Activated naive CD4-positive, alpha-beta T cell treated with anti-CD3 and anti-CD28 coated beads for 36 hours (primary cell): ENCODE results near the gene UBE2O. TPM values are rescaled to one million over a fixed set of nuclear protein-coding genes. Genes with fewer than 3 reads are reported as not detected.
A peak's percentile ranks its signal among the peaks of the same experiment; 100 is the strongest.

Experiments used
- CTCF ChIA-PET: fragments of 350-600 bp; sonication (Branson Sonifier 250); formaldehyde crosslinking; loops from one replicate; lab custom pipeline; 2021; ENCODE audit warnings: antibody characterized with exemption; lab: Charles Lee
- DNase-seq: peaks from one replicate; pipeline ENCODE4 v3.0.0-alpha.2; 2020
- H3K27ac Mint-ChIP-seq: one replicate; pipeline ENCODE4 v1.8.0; 2021; ENCODE audit warnings: mild to moderate bottlenecking, mixed read lengths
- H3K27me3 Mint-ChIP-seq: one replicate; pipeline ENCODE4 v1.8.0; 2021; ENCODE audit warnings: low read depth, mixed read lengths
- H3K36me3 Mint-ChIP-seq: one replicate; pipeline ENCODE4 v1.8.0; 2021; ENCODE audit warnings: low read depth, mixed read lengths
- H3K4me1 Mint-ChIP-seq: one replicate; pipeline ENCODE4 v1.8.0; 2021; ENCODE audit warnings: low read depth, mixed read lengths
- H3K4me3 Mint-ChIP-seq: one replicate; pipeline ENCODE4 v1.8.0; 2021; ENCODE audit warnings: mild to moderate bottlenecking, moderate library complexity, mixed read lengths
- H3K9me3 Mint-ChIP-seq: one replicate; pipeline ENCODE4 v1.8.0; 2021; ENCODE audit warnings: mixed read lengths
- intact Hi-C: fragments of 100-400 bp; cut with micrococcal nuclease; formaldehyde crosslinking; loops from one replicate; pipeline ENCODE4 v1.15.1; 2023
- total RNA-seq, 2 experiments: library from RNA; stranded (reverse); gene quantifications; one replicate each; pipeline ENCODE4 v1.2.3, GENCODE V29; 2021

Gene UBE2O
- total RNA-seq, 2 experiments from 2014 or later, result 18.8 TPM

GRCh38 chr17:76495663-76496400 is 42.9 kb upstream of the UBE2O start:
- DNase-seq, result no peak
- Mint-ChIP-seq H3K27ac (no peak overlapping the region), H3K36me3 (no peaks in the 10 kb centered on the region), H3K9me3 (no peaks in the 10 kb centered on the region), H3K27me3 (no peaks in the 10 kb centered on the region), H3K4me3 (no peak overlapping the region), H3K4me1 (peaks cover 52% of the 10 kb centered on the region)
- intact Hi-C loops, result no loop called here
- CTCF ChIA-PET, result interaction anchor here (1.1 kb wide), 1 partner anchor 29 kb away, joined by 8 read pairs; the partner anchor contains the start of gene AANAT

GRCh38 chr17:76493505-76494167 is 40.7 kb upstream of the UBE2O start:
- CTCF ChIA-PET, result interaction anchor here (1.2 to 2.1 kb wide), 7 partner anchors 8 to 131 kb away, joined by 3 to 11 read pairs (median 5); partner anchors contain the start of genes AANAT and RHBDF2
- DNase-seq, result peak; percentile 40
- H3K4me3 Mint-ChIP-seq, result peak overlapping the region; percentile 58
- intact Hi-C loops, result loop anchor here (1.0 kb wide), 1 partner anchor 8 kb away; the partner anchor contains the start of gene RHBDF2
- no peaks in the 10 kb centered on the region for H3K27me3 Mint-ChIP-seq
- H3K4me1 Mint-ChIP-seq, result peaks cover 34% of the 10 kb centered on the region
- no peaks in the 10 kb centered on the region for H3K9me3 Mint-ChIP-seq
- no peaks in the 10 kb centered on the region for H3K36me3 Mint-ChIP-seq
- peak overlapping the region; percentile 77 for H3K27ac Mint-ChIP-seq

GRCh38 chr17:76492989-76493501 is 40.1 kb upstream of the UBE2O start:
- H3K27ac Mint-ChIP-seq, result peak overlapping the region; percentile 77

GRCh38 chr17:76492123-76492988 is 39.4 kb upstream of the UBE2O start:
- intact Hi-C loops, result no loop called here
- DNase-seq, result peak; percentile 56
- Mint-ChIP-seq H3K9me3 (no peaks in the 10 kb centered on the region), H3K27me3 (no peaks in the 10 kb centered on the region), H3K4me1 (peaks cover 31% of the 10 kb centered on the region), H3K4me3 (peak overlapping the region; percentile 58), H3K27ac (peak overlapping the region; percentile 77), H3K36me3 (peaks cover 3% of the 10 kb centered on the region)
- CTCF ChIA-PET, result interaction anchor here (0.7 to 2.3 kb wide), 9 partner anchors 10 to 132 kb away, joined by 3 to 11 read pairs (median 5); partner anchors contain the start of genes AANAT and RHBDF2

More at GRCh38 chr17:76492989-76493501, 40.1 kb upstream of the UBE2O start:
- intact Hi-C loops, result loop anchor here (1.0 kb wide), 1 partner anchor 8 kb away; the partner anchor contains the start of gene RHBDF2
- Mint-ChIP-seq H3K36me3 (no peaks in the 10 kb centered on the region), H3K4me1 (peaks cover 31% of the 10 kb centered on the region), H3K27me3 (no peaks in the 10 kb centered on the region), H3K9me3 (no peaks in the 10 kb centered on the region), H3K4me3 (peak overlapping the region; percentile 58)
- peak; percentile 83 for DNase-seq
- CTCF ChIA-PET, result interaction anchor here (0.9 to 2.1 kb wide), 8 partner anchors 9 to 131 kb away, joined by 3 to 11 read pairs (median 5); partner anchors contain the start of genes AANAT and RHBDF2

GRCh38 chr17:76491271-76492122 is 38.5 kb upstream of the UBE2O start:
- peak; percentile 15 for DNase-seq
- no peak overlapping the region for H3K27ac Mint-ChIP-seq
- H3K4me1 Mint-ChIP-seq, result peaks cover 30% of the 10 kb centered on the region
- intact Hi-C loops, result no loop called here
- H3K36me3 Mint-ChIP-seq, result peaks cover 3% of the 10 kb centered on the region
- H3K27me3 Mint-ChIP-seq, result no peaks in the 10 kb centered on the region
- CTCF ChIA-PET, result interaction anchor here (0.7 to 2.3 kb wide), 6 partner anchors 11 to 94 kb away, joined by 4 to 6 read pairs (median 4); partner anchors contain the start of gene AANAT
- no peaks in the 10 kb centered on the region for H3K9me3 Mint-ChIP-seq
- no peak overlapping the region for H3K4me3 Mint-ChIP-seq

GRCh38 chr17:76490112-76490710 is 37.3 kb upstream of the UBE2O start:
- H3K27ac Mint-ChIP-seq, result no peak overlapping the region
- no peak for DNase-seq
- H3K9me3 Mint-ChIP-seq, result no peaks in the 10 kb centered on the region
- peaks cover 28% of the 10 kb centered on the region for H3K4me1 Mint-ChIP-seq
- CTCF ChIA-PET, result interaction anchor here (0.5 to 2.3 kb wide), 5 partner anchors 9 to 93 kb away, joined by 3 to 6 read pairs (median 4); no protein-coding TSS in a partner anchor
- H3K27me3 Mint-ChIP-seq, result no peaks in the 10 kb centered on the region
- H3K4me3 Mint-ChIP-seq, result no peak overlapping the region
- intact Hi-C loops, result no loop called here
- H3K36me3 Mint-ChIP-seq, result peaks cover 3% of the 10 kb centered on the region

GRCh38 chr17:76487451-76488192 is 34.7 kb upstream of the UBE2O start:
- Mint-ChIP-seq H3K9me3 (no peaks in the 10 kb centered on the region), H3K27ac (no peak overlapping the region), H3K27me3 (no peaks in the 10 kb centered on the region), H3K36me3 (peaks cover 3% of the 10 kb centered on the region), H3K4me1 (peaks cover 11% of the 10 kb centered on the region), H3K4me3 (no peak overlapping the region)
- DNase-seq, result no peak
- CTCF ChIA-PET, result no interaction called here
- intact Hi-C loops, result no loop called here

GRCh38 chr17:76485569-76485968 is 32.6 kb upstream of the UBE2O start:
- H3K9me3 Mint-ChIP-seq, result no peaks in the 10 kb centered on the region
- intact Hi-C loops, result no loop called here
- CTCF ChIA-PET, result interaction anchor here (1.3 kb wide), 1 partner anchor 19 kb away, joined by 4 read pairs; no protein-coding TSS in a partner anchor
- H3K27ac Mint-ChIP-seq, result no peak overlapping the region
- no peak overlapping the region for H3K4me3 Mint-ChIP-seq
- peaks cover 3% of the 10 kb centered on the region for H3K36me3 Mint-ChIP-seq
- no peak for DNase-seq
- no peaks in the 10 kb centered on the region for H3K27me3 Mint-ChIP-seq
- no peaks in the 10 kb centered on the region for H3K4me1 Mint-ChIP-seq

- CTCF ChIA-PET, result no interaction called here
- no peak for DNase-seq
- Mint-ChIP-seq H3K9me3 (no peaks in the 10 kb centered on the region), H3K4me1 (no peaks in the 10 kb centered on the region), H3K27me3 (no peaks in the 10 kb centered on the region), H3K4me3 (no peak overlapping the region), H3K36me3 (peaks cover 3% of the 10 kb centered on the region), H3K27ac (no peak overlapping the region)
- intact Hi-C loops, result no loop called here
These were observed 31.3 kb upstream of the UBE2O start for GRCh38 chr17:76484228-76484725.

GRCh38 chr17:76481071-76481655 is 28.2 kb upstream of the UBE2O start:
- Mint-ChIP-seq H3K27ac (no peak overlapping the region), H3K9me3 (no peaks in the 10 kb centered on the region), H3K4me3 (no peak overlapping the region), H3K4me1 (no peaks in the 10 kb centered on the region), H3K27me3 (no peaks in the 10 kb centered on the region), H3K36me3 (no peaks in the 10 kb centered on the region)
- DNase-seq, result no peak
- CTCF ChIA-PET, result interaction anchor here (2.1 kb wide), 1 partner anchor 14 kb away, joined by 4 read pairs; the partner anchor contains the start of gene AANAT
- intact Hi-C loops, result no loop called here
